Thoracic aorta (tissue), 2 donors: ENCODE measurements around the gene GNA14. TPM values are rescaled to one million over a fixed set of nuclear protein-coding genes. Genes with fewer than 3 reads are reported as not detected.

Experiments
- ATAC-seq: fragments of 150-250 bp; one replicate; pipeline ENCODE4 v1.8.0; 2017; ENCODE audit warnings: low read depth; ENCODE audit not compliant: insufficient number of reproducible peaks, low FRiP score
- DNase-seq: peaks from one replicate; pipeline ENCODE4 v3.0.0-alpha.2; 2020; ENCODE audit warnings: low spot score
- H3K27ac ChIP-seq, 2 donors: fragments of 200-600 bp; sonication (generic); 1 replicate in 1 of 2; 2 replicates in 1 of 2; pipeline ENCODE4 v1.5.1; 2016; ENCODE audit warnings: mild to moderate bottlenecking in 2 of 2, moderate library complexity in 2 of 2
- H3K27me3 ChIP-seq: fragments of 200-600 bp; sonication (generic); replicated peaks from 2 replicates; pipeline ENCODE4 v1.6.0; 2016; ENCODE audit warnings: mild to moderate bottlenecking; ENCODE audit not compliant: insufficient read depth
- H3K36me3 ChIP-seq: fragments of 200-600 bp; sonication (generic); one replicate; pipeline ENCODE4 v1.5.1; 2016
- H3K4me1 ChIP-seq, 2 donors: fragments of 200-600 bp; sonication (generic); 1 replicate in 1 of 2; 2 replicates in 1 of 2; pipeline versions ENCODE4 v1.5.1 to v1.6.0; 2016; ENCODE audit warnings: low read depth in 2 of 2, mild to moderate bottlenecking in 1 of 2; ENCODE audit not compliant: control insufficient read depth in 1 of 2
- H3K4me3 ChIP-seq: fragments of 200-600 bp; sonication (generic); 2 replicates; pipeline ENCODE4 v1.5.1; 2016; ENCODE audit warnings: mild to moderate bottlenecking
- H3K9me3 ChIP-seq: fragments of 200-600 bp; sonication (generic); 2 replicates; pipeline ENCODE4 v1.5.1; 2016
- CTCF ChIP-seq: fragments of 200-600 bp; sonication (generic); IDR thresholded peaks from one replicate; pipeline ENCODE4 v1.5.1; 2019; ENCODE audit warnings: antibody characterized with exemption
- total RNA-seq, 2 donors: library from RNA; depleted of rRNA; stranded (reverse); fragments of >200 nt; gene quantifications; one replicate each; pipeline versions ENCODE4 v1.1.0 to v1.2.3, GENCODE V29; 2016

Gene GNA14
- total RNA-seq, 2 donors from 2014 or later, result 5.8 to 8.4 TPM

- no peak for TF ChIP-seq CTCF
- Histone ChIP-seq H3K27ac (no peak overlapping the region), H3K9me3 (no peaks in the 10 kb centered on the region), H3K27me3 (no peaks in the 10 kb centered on the region), H3K4me3 (no peak overlapping the region), H3K4me1 (no peaks in the 10 kb centered on the region), H3K36me3 (no peaks in the 10 kb centered on the region)
- no peak for DNase-seq
- no peak for ATAC-seq
Observed at GRCh38 chr9:77582961-77583576, 65.1 kb downstream of the GNA14 start.

- no peak overlapping the region for H3K27ac ChIP-seq
- H3K4me3 ChIP-seq, result no peak overlapping the region
- no peaks in the 10 kb centered on the region for H3K27me3 ChIP-seq
- ATAC-seq (no peak), DNase-seq (no peak)
- no peaks in the 10 kb centered on the region for H3K36me3 ChIP-seq
- no peak for TF ChIP-seq CTCF
- H3K4me1 ChIP-seq, result no peaks in the 10 kb centered on the region
- H3K9me3 ChIP-seq, result no peaks in the 10 kb centered on the region
Observed at GRCh38 chr9:77582525-77582924, 65.6 kb downstream of the GNA14 start.

- no peak for ATAC-seq
- TF ChIP-seq CTCF, result no peak
Observed at GRCh38 chr9:77575785-77576184, 72.3 kb downstream of the GNA14 start.

GRCh38 chr9:77569335-77569734, 78.8 kb downstream of the GNA14 start:
- DNase-seq (no peak), ATAC-seq (no peak)
- no peaks in the 10 kb centered on the region for H3K36me3 ChIP-seq
- H3K9me3 ChIP-seq, result no peaks in the 10 kb centered on the region
- no peaks in the 10 kb centered on the region for H3K4me1 ChIP-seq
- H3K27me3 ChIP-seq, result no peaks in the 10 kb centered on the region
- H3K27ac ChIP-seq, result no peak overlapping the region
- no peak for TF ChIP-seq CTCF
- no peak overlapping the region for H3K4me3 ChIP-seq

More at GRCh38 chr9:77575785-77576184, 72.3 kb downstream of the GNA14 start:
- H3K4me1 ChIP-seq, result no peaks in the 10 kb centered on the region
- no peaks in the 10 kb centered on the region for H3K36me3 ChIP-seq
- H3K27me3 ChIP-seq, result no peaks in the 10 kb centered on the region
- H3K9me3 ChIP-seq, result no peaks in the 10 kb centered on the region
- no peak overlapping the region for H3K4me3 ChIP-seq
- DNase-seq, result no peak
- no peak overlapping the region for H3K27ac ChIP-seq

- ATAC-seq, result no peak
Observed at GRCh38 chr9:77563174-77563573, 84.9 kb downstream of the GNA14 start.

More at GRCh38 chr9:77563174-77563573, 84.9 kb downstream of the GNA14 start:
- Histone ChIP-seq H3K9me3 (no peaks in the 10 kb centered on the region), H3K4me1 (no peaks in the 10 kb centered on the region), H3K27ac (no peak overlapping the region), H3K4me3 (no peak overlapping the region), H3K27me3 (no peaks in the 10 kb centered on the region), H3K36me3 (no peaks in the 10 kb centered on the region)
- no peak for TF ChIP-seq CTCF
- no peak for DNase-seq
